Gastrocnemius medialis (tissue), 4 donors: ENCODE measurements around the gene FBXL16.

Experiments used
- POLR2A ChIP-seq, 2 donors: fragments of 450-650 bp; IDR thresholded peaks; one replicate each; pipeline ENCODE4 v1.6.1; 2017; ENCODE audit warnings: antibody characterized with exemption in 2 of 2, mild to moderate bottlenecking in 2 of 2, moderate library complexity in 2 of 2
- TF ChIP-seq, protein P1 (sequence below), 5 experiments: fragments of 450-650 bp in 3 of 5; fragments of 200-600 bp in 2 of 5; sonication (generic) in 2 of 5; IDR thresholded peaks in 4 of 5; conservative IDR thresholded peaks in 1 of 5; 1 replicate in 4 of 5; 2 replicates in 1 of 5; pipeline ENCODE4 v1.5.1; 2016 to 2019; ENCODE audit warnings: antibody characterized with exemption in 5 of 5, mild to moderate bottlenecking in 3 of 5, moderate library complexity in 3 of 5

DNA sequence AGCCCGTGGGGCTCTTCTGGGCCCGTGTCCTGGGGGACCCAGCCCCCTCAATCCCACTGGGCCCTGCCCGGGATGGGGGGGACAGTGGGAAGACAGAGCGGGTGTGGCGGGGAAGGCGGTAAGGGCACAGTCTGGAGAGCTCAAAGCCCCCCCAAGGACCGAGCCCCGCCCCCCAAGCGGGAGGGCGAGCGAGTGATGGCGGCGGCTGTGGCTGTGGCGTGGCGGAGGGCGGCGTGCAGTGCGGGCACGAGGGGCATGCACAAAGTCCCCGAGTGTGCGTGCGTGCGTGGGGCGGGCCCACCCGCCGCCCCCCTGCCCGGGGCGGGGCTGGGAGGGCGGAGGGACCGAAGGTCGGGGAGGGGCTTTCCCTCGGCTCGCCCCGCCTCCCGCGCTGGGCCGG is 11.8 kb downstream of the FBXL16 start:
- TF ChIP-seq, protein P1, sequence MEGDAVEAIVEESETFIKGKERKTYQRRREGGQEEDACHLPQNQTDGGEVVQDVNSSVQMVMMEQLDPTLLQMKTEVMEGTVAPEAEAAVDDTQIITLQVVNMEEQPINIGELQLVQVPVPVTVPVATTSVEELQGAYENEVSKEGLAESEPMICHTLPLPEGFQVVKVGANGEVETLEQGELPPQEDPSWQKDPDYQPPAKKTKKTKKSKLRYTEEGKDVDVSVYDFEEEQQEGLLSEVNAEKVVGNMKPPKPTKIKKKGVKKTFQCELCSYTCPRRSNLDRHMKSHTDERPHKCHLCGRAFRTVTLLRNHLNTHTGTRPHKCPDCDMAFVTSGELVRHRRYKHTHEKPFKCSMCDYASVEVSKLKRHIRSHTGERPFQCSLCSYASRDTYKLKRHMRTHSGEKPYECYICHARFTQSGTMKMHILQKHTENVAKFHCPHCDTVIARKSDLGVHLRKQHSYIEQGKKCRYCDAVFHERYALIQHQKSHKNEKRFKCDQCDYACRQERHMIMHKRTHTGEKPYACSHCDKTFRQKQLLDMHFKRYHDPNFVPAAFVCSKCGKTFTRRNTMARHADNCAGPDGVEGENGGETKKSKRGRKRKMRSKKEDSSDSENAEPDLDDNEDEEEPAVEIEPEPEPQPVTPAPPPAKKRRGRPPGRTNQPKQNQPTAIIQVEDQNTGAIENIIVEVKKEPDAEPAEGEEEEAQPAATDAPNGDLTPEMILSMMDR (IDR thresholded peaks at IDR 0.05 in 4 of 5, conservative IDR thresholded peaks at IDR 0.05 in 1 of 5) = no peak
- no peak for TF ChIP-seq POLR2A (IDR thresholded peaks at IDR 0.05)
